Lower lobe of right lung (tissue), 2 donors: ENCODE results near the gene TNFAIP1. TPM values are rescaled to one million over a fixed set of nuclear protein-coding genes. Genes with fewer than 3 reads are reported as not detected.

Experiments used
- ATAC-seq, 2 donors: fragments of 200-7000 bp; cut with Tn5 transposase; one replicate each; pipeline ENCODE4 v1.9.1; 2020 to 2022; ENCODE audit warnings: mild to moderate bottlenecking in 2 of 2, moderate library complexity in 2 of 2
- DNase-seq: peaks from one replicate; pipeline ENCODE4 v3.0.0-alpha.2; 2020
- H3K27ac ChIP-seq: fragments of 200-600 bp; one replicate; pipeline ENCODE4 v1.8.0; 2022
- H3K27me3 ChIP-seq: fragments of 200-600 bp; one replicate; pipeline ENCODE4 v1.8.0; 2022; ENCODE audit warnings: low read depth
- H3K36me3 ChIP-seq: fragments of 200-600 bp; one replicate; pipeline ENCODE4 v1.8.0; 2022; ENCODE audit warnings: mild to moderate bottlenecking
- H3K4me1 ChIP-seq: fragments of 200-600 bp; one replicate; pipeline ENCODE4 v1.8.0; 2022
- H3K4me3 ChIP-seq: fragments of 200-600 bp; one replicate; pipeline ENCODE4 v1.8.0; 2022; ENCODE audit warnings: mild to moderate bottlenecking
- H3K9me3 ChIP-seq: fragments of 200-600 bp; one replicate; pipeline ENCODE4 v1.8.0; 2022
- CTCF ChIP-seq: fragments of 200-600 bp; IDR thresholded peaks from one replicate; pipeline ENCODE4 v1.8.0; 2022; ENCODE audit warnings: antibody characterized with exemption, mild to moderate bottlenecking
- intact Hi-C: fragments of 100-400 bp; cut with DNase I; formaldehyde crosslinking; loops from one replicate; pipeline ENCODE4 v1.11.0; 2022
- total RNA-seq: library from RNA; stranded (reverse); fragmentation: NEBNext Ultra II Directional; extraction: Animal tissue kit (Norgen Biotek cat#: 25700); gene quantifications from one replicate; pipeline ENCODE4 v1.2.1, GENCODE V29; 2021
- donor health status: DM: no; HTN: yes; CAD: no; lungs with severe emphysema.

TNFAIP1 gene
- total RNA-seq, 1 donor from 2014 or later = 56.1 TPM

DNA sequence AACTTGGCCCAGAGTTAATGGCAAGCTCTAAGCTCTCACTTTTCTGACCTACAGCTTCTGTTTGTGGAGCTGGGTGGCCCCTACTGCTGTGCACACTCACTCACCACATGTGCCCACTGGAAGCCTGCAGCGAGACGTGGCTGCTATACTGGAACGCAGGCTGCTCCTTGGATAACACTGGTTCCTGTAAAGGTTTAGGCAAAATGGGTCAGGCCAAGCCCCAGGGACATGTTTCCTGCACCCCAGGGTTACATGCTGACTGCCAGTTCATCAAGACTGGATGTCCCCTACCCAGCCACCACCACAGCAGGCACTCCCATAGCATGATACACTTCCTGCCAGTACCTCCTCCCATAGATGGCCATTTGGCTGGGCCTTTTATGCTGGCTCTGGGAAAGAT, 13.4 kb downstream of the TNFAIP1 start:
- Histone ChIP-seq H3K4me3 (no peak overlapping the region), H3K27me3 (no peaks in the 10 kb centered on the region), H3K9me3 (no peaks in the 10 kb centered on the region), H3K27ac (no peak overlapping the region), H3K36me3 (peaks cover 100% of the 10 kb centered on the region), H3K4me1 (peaks cover 25% of the 10 kb centered on the region)
- no peak for ATAC-seq
- intact Hi-C loops = no loop called here
- TF ChIP-seq CTCF = no peak
- no peak for DNase-seq

GRCh38 chr17:28350271-28350670, 14.7 kb downstream of the TNFAIP1 start:
- no peaks in the 10 kb centered on the region for H3K27me3 ChIP-seq
- no peak overlapping the region for H3K27ac ChIP-seq
- H3K9me3 ChIP-seq = no peaks in the 10 kb centered on the region
- no peak for TF ChIP-seq CTCF
- ATAC-seq (no peak), DNase-seq (no peak)
- H3K4me3 ChIP-seq = no peak overlapping the region
- H3K36me3 ChIP-seq = peaks cover 100% of the 10 kb centered on the region
- peaks cover 23% of the 10 kb centered on the region for H3K4me1 ChIP-seq
- intact Hi-C loops = no loop called here

- TF ChIP-seq CTCF = no peak
- DNase-seq (peak; percentile 95), ATAC-seq (peak; percentile 99 to 100)
- Histone ChIP-seq H3K9me3 (no peaks in the 10 kb centered on the region), H3K27me3 (no peaks in the 10 kb centered on the region), H3K4me3 (peak within 1 kb of the TSS; percentile 96), H3K27ac (peak within 1 kb of the TSS; percentile 93), H3K36me3 (peaks cover 65% of the 10 kb centered on the region), H3K4me1 (peaks cover 24% of the 10 kb centered on the region)
- intact Hi-C loops = no loop called here
Observed at GRCh38 chr17:28357061-28357900, 21.7 kb downstream of the TNFAIP1 start, which contains the start of gene POLDIP2. Gene POLDIP2, minus strand, starts transcription at chr17:28357527. Its CDS starts 79 bp downstream, at chr17:28357448.

DNA sequence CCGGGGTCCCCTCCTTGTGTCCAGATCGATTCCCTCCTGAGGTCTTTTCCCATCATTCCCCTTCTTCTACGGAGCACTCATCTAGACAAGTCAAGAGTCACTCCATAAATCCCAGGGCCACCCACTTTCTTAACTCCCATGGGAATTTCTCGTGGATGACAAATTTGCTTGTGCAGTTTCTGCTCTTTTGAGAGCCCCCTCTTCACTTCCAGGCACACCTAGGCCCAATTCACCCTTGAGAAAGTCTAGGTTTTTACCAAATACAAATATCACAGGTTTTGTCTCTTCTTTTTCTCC, 22.3 kb downstream of the TNFAIP1 start:
- TF ChIP-seq CTCF = no peak
- no peaks in the 10 kb centered on the region for H3K27me3 ChIP-seq
- peak overlapping the region; percentile 93 for H3K27ac ChIP-seq
- no peak for DNase-seq
- intact Hi-C loops = no loop called here
- no peaks in the 10 kb centered on the region for H3K9me3 ChIP-seq
- H3K4me1 ChIP-seq = peaks cover 24% of the 10 kb centered on the region
- no peak for ATAC-seq
- H3K4me3 ChIP-seq = peak overlapping the region; percentile 96
- H3K36me3 ChIP-seq = peaks cover 65% of the 10 kb centered on the region

DNA sequence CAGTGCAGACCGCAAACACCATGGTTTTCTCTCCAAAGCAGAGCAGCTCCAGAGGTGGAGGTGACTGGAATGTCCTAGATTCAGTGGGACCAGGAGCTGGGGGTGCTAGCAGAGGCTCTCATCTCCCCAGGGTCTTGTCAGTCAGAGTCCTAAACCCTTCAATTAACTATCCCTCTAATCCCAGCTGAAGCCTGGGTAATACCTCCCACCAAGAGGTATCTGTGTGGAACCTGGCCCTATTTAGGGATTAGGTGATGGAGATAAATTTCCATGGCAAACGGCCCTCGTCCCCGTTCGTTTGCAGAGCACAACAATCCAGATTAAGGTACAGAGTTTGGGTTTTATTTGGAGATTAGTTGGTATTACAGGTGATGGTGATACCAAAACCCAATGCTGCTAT, 27.6 kb downstream of the TNFAIP1 start:
- TF ChIP-seq CTCF = no peak
- H3K27me3 ChIP-seq = no peaks in the 10 kb centered on the region
- no peak overlapping the region for H3K27ac ChIP-seq
- peaks cover 5% of the 10 kb centered on the region for H3K4me1 ChIP-seq
- DNase-seq (no peak), ATAC-seq (no peak)
- intact Hi-C loops = no loop called here
- peaks cover 61% of the 10 kb centered on the region for H3K36me3 ChIP-seq
- H3K9me3 ChIP-seq = no peaks in the 10 kb centered on the region
- no peak overlapping the region for H3K4me3 ChIP-seq
